Stimulated activated CD8-positive, alpha-beta memory T cell treated with anti-CD3 and anti-CD28 coated beads, Interleukin-2, amount 100 ng/mL, for 48 hours (primary cell): Measurements from ENCODE around the gene MAPT.
"Not testable (repeated sequence)": the region's sequence is repeated elsewhere in the genome, so short reads cannot be mapped to it uniquely, and the experiment has no call there.

Source experiments
- DNase-seq, 2 donors: peaks; one replicate each; pipeline ENCODE4 v3.0.0-alpha.2; 2020; ENCODE audit warnings: low read depth in 2 of 2

The MAPT gene

DNA sequence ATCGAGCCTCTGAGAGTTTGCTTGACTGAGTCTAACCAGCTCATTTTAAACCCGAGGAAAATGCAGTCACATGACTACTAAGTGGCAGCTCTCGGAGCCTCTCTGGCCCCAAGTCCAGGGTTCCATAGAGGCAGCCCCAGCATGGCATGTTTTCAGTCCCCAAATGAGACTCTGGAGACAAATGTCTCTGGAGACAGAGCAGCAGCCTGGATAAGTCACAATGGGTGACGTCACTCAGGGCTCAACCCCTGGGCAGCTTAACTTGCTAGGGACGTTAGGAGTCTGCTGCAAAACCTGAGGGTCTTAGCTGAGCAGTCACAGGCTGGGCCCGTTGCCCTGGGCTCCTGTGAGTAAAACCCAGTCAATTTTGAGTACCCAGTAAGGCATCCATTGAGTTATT lies 97.8 kb downstream of the MAPT start:
- no peak for DNase-seq

- no peak for DNase-seq
Observed at GRCh38 chr17:45992904-45993303, 98.5 kb downstream of the MAPT start.

DNA sequence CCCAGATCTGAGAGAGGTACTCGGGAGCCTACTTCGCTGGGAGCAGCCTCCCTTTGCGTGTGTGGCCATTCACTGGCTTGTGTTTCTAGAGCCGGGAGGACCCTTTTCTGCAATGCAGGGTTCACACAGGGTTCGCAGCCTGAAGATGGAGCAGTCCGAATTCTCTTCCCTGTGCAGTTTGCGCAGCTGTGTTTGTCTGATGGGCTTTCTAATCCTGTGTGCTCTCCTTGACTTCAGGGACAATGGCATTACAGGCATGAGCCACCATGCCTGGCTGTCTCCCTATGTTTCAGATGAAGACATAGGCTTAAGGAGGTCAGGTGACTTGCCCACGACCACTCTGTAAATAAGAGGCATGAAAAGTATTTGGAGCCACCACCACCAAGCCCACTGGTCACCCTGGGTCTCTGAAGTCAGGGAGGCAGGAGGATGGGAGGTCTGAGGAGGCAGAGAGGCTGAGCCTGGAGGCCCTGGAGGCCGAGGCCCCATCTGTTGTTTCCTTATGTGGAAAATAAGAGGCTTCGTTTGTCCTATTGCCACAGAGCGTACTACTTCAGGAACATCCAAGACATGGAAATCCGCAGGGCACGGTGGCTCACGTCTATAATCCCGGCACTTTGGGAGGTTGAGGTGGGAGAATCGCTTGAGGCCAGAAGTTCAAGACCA lies 99.7 kb downstream of the MAPT start:
- no peak for DNase-seq

DNA sequence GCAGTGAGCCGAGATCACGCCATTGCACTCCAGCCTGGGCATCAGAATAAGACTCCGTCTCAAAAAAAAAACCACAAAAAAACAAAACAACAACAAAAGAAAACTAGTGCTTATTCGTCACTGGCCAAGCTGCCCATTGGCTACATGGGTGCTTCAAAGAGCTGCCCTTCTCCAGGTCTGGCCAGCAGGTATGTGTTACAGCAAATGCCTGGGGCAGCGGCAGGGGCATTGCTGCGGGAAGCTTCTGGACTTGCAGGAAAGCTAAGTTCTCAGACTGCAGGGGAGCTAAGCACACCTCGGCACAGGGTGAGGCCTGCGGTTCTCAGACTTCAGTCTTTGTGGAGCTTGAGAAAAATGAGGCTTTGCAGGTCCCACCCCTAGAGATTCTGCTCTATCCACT lies 100.6 kb downstream of the MAPT start:
- no peak for DNase-seq

DNA sequence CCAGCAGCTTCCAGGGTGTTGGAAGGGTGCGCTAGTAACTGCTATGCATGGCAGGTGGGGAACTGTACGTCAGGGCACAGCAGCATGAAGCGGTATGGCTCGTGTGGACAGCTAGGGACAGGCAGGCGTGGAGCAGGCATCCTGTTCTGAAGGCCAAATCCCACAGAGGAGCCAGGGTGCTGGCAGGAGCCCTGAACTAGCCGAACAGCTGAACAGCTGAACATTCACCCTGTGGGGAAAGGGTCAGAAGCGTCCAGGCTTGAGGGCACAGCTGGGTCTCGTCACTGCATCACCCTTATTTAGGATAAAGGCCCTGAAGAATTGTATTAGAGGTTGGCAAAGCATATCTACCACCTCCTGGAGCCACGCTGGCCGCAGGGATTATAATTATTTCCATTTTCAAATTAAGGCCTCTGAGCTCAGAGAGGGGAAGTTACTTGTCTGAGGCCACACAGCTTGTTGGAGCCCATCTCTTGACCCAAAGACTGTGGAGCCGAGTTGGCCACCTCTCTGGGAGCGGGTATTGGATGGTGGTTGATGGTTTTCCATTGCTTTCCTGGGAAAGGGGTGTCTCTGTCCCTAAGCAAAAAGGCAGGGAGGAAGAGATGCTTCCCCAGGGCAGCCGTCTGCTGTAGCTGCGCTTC lies 101.4 kb downstream of the MAPT start:
- no peak for DNase-seq

DNA sequence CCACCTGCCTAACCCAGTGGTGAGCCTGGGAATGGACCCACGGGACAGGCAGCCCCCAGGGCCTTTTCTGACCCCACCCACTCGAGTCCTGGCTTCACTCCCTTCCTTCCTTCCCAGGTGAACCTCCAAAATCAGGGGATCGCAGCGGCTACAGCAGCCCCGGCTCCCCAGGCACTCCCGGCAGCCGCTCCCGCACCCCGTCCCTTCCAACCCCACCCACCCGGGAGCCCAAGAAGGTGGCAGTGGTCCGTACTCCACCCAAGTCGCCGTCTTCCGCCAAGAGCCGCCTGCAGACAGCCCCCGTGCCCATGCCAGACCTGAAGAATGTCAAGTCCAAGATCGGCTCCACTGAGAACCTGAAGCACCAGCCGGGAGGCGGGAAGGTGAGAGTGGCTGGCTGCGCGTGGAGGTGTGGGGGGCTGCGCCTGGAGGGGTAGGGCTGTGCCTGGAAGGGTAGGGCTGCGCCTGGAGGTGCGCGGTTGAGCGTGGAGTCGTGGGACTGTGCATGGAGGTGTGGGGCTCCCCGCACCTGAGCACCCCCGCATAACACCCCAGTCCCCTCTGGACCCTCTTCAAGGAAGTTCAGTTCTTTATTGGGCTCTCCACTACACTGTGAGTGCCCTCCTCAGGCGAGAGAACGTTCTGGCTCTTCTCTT lies 102.1 kb downstream of the MAPT start:
- DNase-seq = no peak

- no peak for DNase-seq
Observed at GRCh38 chr17:45997166-45997565, 102.8 kb downstream of the MAPT start.

- no peak for DNase-seq
Observed at GRCh38 chr17:45997624-45998023, 103.3 kb downstream of the MAPT start.

DNA sequence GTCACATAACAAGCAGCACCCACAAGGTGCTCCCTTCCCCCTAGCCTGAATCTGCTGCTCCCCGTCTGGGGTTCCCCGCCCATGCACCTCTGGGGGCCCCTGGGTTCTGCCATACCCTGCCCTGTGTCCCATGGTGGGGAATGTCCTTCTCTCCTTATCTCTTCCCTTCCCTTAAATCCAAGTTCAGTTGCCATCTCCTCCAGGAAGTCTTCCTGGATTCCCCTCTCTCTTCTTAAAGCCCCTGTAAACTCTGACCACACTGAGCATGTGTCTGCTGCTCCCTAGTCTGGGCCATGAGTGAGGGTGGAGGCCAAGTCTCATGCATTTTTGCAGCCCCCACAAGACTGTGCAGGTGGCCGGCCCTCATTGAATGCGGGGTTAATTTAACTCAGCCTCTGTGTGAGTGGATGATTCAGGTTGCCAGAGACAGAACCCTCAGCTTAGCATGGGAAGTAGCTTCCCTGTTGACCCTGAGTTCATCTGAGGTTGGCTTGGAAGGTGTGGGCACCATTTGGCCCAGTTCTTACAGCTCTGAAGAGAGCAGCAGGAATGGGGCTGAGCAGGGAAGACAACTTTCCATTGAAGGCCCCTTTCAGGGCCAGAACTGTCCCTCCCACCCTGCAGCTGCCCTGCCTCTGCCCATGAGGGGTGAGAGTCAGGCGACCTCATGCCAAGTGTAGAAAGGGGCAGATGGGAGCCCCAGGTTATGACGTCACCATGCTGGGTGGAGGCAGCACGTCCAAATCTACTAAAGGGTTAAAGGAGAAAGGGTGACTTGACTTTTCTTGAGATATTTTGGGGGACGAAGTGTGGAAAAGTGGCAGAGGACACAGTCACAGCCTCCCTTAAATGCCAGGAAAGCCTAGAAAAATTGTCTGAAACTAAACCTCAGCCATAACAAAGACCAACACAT lies 104.9 kb downstream of the MAPT start, which contains the start of gene STH:
STH (plus strand) TSS at position 264 of the 913 bp plus-strand sequence; CDS start at position 294, 30 bp downstream.
- DNase-seq = no peak

DNA sequence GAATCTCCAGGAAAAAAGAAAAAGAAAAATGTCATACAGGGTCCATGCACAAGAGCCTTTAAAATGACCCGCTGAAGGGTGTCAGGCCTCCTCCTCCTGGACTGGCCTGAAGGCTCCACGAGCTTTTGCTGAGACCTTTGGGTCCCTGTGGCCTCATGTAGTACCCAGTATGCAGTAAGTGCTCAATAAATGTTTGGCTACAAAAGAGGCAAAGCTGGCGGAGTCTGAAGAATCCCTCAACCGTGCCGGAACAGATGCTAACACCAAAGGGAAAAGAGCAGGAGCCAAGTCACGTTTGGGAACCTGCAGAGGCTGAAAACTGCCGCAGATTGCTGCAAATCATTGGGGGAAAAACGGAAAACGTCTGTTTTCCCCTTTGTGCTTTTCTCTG lies 105.5 kb downstream of the MAPT start:
- no peak for DNase-seq

GRCh38 chr17:46000292-46000691 lies 105.9 kb downstream of the MAPT start:
- DNase-seq = no peak

DNA sequence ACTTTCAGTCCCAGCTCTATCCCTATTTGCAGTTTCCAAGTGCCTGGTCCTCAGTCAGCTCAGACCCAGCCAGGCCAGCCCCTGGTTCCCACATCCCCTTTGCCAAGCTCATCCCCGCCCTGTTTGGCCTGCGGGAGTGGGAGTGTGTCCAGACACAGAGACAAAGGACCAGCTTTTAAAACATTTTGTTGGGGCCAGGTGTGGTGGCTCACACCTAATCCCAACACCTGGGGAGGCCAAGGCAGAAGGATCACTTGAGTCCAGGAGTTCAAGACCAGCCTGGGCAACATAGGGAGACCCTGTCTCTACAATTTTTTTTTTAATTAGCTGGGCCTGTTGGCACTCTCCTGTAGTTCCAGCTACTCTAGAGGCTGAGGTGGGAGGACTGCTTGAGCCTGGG lies 106.4 kb downstream of the MAPT start:
- no peak for DNase-seq

DNA sequence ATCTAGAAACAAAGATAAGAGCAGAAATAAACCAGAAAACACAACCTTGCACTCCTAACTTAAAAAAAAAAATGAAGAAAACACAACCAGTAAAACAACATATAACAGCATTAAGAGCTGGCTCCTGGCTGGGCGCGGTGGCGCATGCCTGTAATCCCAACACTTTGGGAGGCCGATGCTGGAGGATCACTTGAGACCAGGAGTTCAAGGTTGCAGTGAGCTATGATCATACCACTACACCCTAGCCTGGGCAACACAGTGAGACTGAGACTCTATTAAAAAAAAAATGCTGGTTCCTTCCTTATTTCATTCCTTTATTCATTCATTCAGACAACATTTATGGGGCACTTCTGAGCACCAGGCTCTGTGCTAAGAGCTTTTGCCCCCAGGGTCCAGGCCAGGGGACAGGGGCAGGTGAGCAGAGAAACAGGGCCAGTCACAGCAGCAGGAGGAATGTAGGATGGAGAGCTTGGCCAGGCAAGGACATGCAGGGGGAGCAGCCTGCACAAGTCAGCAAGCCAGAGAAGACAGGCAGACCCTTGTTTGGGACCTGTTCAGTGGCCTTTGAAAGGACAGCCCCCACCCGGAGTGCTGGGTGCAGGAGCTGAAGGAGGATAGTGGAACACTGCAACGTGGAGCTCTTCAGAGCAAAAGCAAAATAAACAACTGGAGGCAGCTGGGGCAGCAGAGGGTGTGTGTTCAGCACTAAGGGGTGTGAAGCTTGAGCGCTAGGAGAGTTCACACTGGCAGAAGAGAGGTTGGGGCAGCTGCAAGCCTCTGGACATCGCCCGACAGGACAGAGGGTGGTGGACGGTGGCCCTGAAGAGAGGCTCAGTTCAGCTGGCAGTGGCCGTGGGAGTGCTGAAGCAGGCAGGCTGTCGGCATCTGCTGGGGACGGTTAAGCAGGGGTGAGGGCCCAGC lies 107.3 kb downstream of the MAPT start:
- no peak for DNase-seq

GRCh38 chr17:46002311-46002972 lies 108.1 kb downstream of the MAPT start:
- peak; percentile 21 to 54 for DNase-seq

DNA sequence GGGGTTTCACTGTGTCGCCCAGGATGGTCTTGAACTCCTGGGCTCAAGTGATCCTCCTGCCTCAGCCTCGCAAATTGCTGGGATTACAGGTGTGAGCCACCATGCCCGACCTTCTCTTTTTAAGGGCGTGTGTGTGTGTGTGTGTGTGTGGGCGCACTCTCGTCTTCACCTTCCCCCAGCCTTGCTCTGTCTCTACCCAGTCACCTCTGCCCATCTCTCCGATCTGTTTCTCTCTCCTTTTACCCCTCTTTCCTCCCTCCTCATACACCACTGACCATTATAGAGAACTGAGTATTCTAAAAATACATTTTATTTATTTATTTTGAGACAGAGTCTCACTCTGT lies 108.6 kb downstream of the MAPT start:
- DNase-seq = no peak

GRCh38 chr17:46003907-46004748 lies 109.8 kb downstream of the MAPT start:
- DNase-seq = no peak

- not testable (repeated sequence) for DNase-seq
Observed at GRCh38 chr17:46006082-46006481, 111.7 kb downstream of the MAPT start.

- DNase-seq = no peak
Observed at GRCh38 chr17:46007461-46007965, 113.2 kb downstream of the MAPT start.

- no peak for DNase-seq
Observed at GRCh38 chr17:46008591-46008990, 114.2 kb downstream of the MAPT start.
